K562 (cell line): ENCODE results near the gene DHRS3. TPM values are rescaled to one million over a fixed set of nuclear protein-coding genes. Genes with fewer than 3 reads are reported as not detected.

Experiments used
- BRCA1 ChIP-seq, 2 experiments: fragments of 450-650 bp in 1 of 2; sonication (generic) in 1 of 2; formaldehyde crosslinking in 1 of 2; IDR thresholded peaks; 2 replicates each; pipeline versions ENCODE4 v1.5.0 to v1.6.1; 2017 to 2020; ENCODE audit warnings: mild to moderate bottlenecking in 1 of 2, missing genetic modification reagents in 1 of 2
- CAMTA2 ChIP-seq: fragments of 250-450 bp; sonication (Bioruptor Pico); conservative IDR thresholded peaks from 2 replicates; pipeline ENCODE4 v1.5.1; 2022
- CBFB ChIP-seq: sonication (generic); formaldehyde crosslinking; IDR thresholded peaks from 2 replicates; pipeline ENCODE4 v1.4.0; 2020; ENCODE audit warnings: mild to moderate bottlenecking, missing genetic modification reagents
- DIDO1 ChIP-seq: fragments of 450-650 bp; IDR thresholded peaks from 2 replicates; pipeline ENCODE4 v1.6.1; 2016; ENCODE audit warnings: low read depth, missing biosample characterization, missing genetic modification characterization
- ELF4 ChIP-seq: fragments of 450-650 bp; formaldehyde crosslinking; IDR thresholded peaks from 2 replicates; pipeline ENCODE4 v1.4.0; 2022; ENCODE audit warnings: missing genetic modification characterization
- ELK1 ChIP-seq: sonication (generic); formaldehyde crosslinking; IDR thresholded peaks from 2 replicates; pipeline ENCODE4 v1.8.1; 2022; ENCODE audit warnings: missing genetic modification reagents
- EZH2 ChIP-seq: IDR thresholded peaks from 2 replicates; pipeline ENCODE4 v1.6.1; 2012; ENCODE audit warnings: low read depth, mild to moderate bottlenecking, inconsistent platforms, low read length, borderline replicate concordance
- IRF1 ChIP-seq: sonication (generic); formaldehyde crosslinking; IDR thresholded peaks from 2 replicates; pipeline ENCODE4 v1.8.0; 2022; ENCODE audit warnings: missing genetic modification reagents, mild to moderate bottlenecking, borderline replicate concordance
- KHSRP ChIP-seq: fragments of 450-650 bp; IDR thresholded peaks from 2 replicates; pipeline ENCODE4 v1.6.1; 2017
- LCOR ChIP-seq: sonication (generic); formaldehyde crosslinking; IDR thresholded peaks from 2 replicates; pipeline ENCODE4 v1.8.0; 2022; ENCODE audit warnings: mild to moderate bottlenecking, missing genetic modification reagents
- MBD2 ChIP-seq: sonication (generic); IDR thresholded peaks from 2 replicates; pipeline ENCODE4 v1.6.1; 2016; ENCODE audit warnings: low read depth, borderline replicate concordance
- MIER1 ChIP-seq: fragments of 450-650 bp; IDR thresholded peaks from 2 replicates; pipeline ENCODE4 v1.6.1; 2016; ENCODE audit warnings: antibody characterized with exemption, mild to moderate bottlenecking, low read depth
- NFE2L1 ChIP-seq: fragments of 450-650 bp; IDR thresholded peaks from 2 replicates; pipeline ENCODE4 v1.6.1; 2016; ENCODE audit warnings: missing genetic modification characterization, low read depth, mild to moderate bottlenecking, missing compliant biosample characterization, moderate library complexity, borderline replicate concordance
- NR2C2 ChIP-seq, 2 experiments: fragments of 200-800 bp in 1 of 2; sonication (Bioruptor generic) in 1 of 2; sonication (generic) in 1 of 2; formaldehyde crosslinking in 1 of 2; IDR thresholded peaks; 2 replicates each; pipeline versions ENCODE4 v1.6.1 to v1.8.0; 2016 to 2022; ENCODE audit warnings: mild to moderate bottlenecking in 1 of 2, missing compliant biosample characterization in 1 of 2, missing genetic modification characterization in 1 of 2, missing genetic modification reagents in 1 of 2
- RFX5 ChIP-seq: IDR thresholded peaks from 2 replicates; pipeline ENCODE4 v1.6.1; 2011; ENCODE audit warnings: low read depth, mild to moderate bottlenecking, improper control_type of control experiment, low read length
- SMARCC2 ChIP-seq: fragments of 450-650 bp; IDR thresholded peaks from 2 replicates; pipeline ENCODE4 v1.6.1; 2017; ENCODE audit warnings: antibody characterized with exemption, moderate library complexity, mild to moderate bottlenecking, low read depth
- SMARCE1 ChIP-seq: fragments of 450-650 bp; IDR thresholded peaks from 2 replicates; pipeline ENCODE4 v1.7.1; 2016; ENCODE audit warnings: mild to moderate bottlenecking
- SMC3 ChIP-seq: conservative IDR thresholded peaks from 2 replicates; pipeline ENCODE4 v1.6.1; 2011; ENCODE audit warnings: low read depth, low read length, improper control_type of control experiment; ENCODE audit not compliant: insufficient read depth
- SRSF3 ChIP-seq: fragments of 200-400 bp; formaldehyde crosslinking; IDR thresholded peaks from 2 replicates; pipeline ENCODE4 v1.6.1; 2016; ENCODE audit warnings: mild to moderate bottlenecking, low read length, moderate library complexity; ENCODE audit not compliant: insufficient read depth
- USF2 ChIP-seq: sonication (generic); formaldehyde crosslinking; IDR thresholded peaks from 2 replicates; pipeline ENCODE4 v1.5.0; 2020; ENCODE audit warnings: missing genetic modification reagents
- ZFX ChIP-seq: sonication (generic); formaldehyde crosslinking; IDR thresholded peaks from 2 replicates; pipeline ENCODE4 v1.8.0; 2022; ENCODE audit warnings: mild to moderate bottlenecking, missing genetic modification reagents, moderate library complexity
- ZNF3 ChIP-seq: fragments of 250-450 bp; sonication (Bioruptor Pico); IDR thresholded peaks from 2 replicates; pipeline ENCODE4 v1.5.0; 2021; ENCODE audit warnings: mild to moderate bottlenecking, moderate library complexity
- ZNF592 ChIP-seq: fragments of 450-650 bp; IDR thresholded peaks from 2 replicates; pipeline ENCODE4 v1.6.1; 2017; ENCODE audit warnings: antibody characterized with exemption, mild to moderate bottlenecking
- polyA plus RNA-seq, 8 experiments: library from polyadenylated mRNA; depleted of rRNA in 4 of 8; stranded (reverse) in 5 of 8; unstranded in 3 of 8; fragments of >200 nt; fragmentation: Nextera tagmentation in 2 of 8; fragmentation: Illumina TruSeq in 1 of 8; extraction: Ambion mirVana in 2 of 8; extraction: Trizol in 1 of 8; gene quantifications; 2 replicates each; pipeline versions ENCODE4 v1.2.1 to v1.2.3, GENCODE V29; 2011 to 2014; ENCODE audit warnings: inconsistent platforms in 1 of 8, missing spikeins in 1 of 8
- total RNA-seq, 7 experiments: library from RNA; depleted of rRNA in 6 of 7; stranded (reverse); fragments of >200 nt in 6 of 7; fragmentation: Illumina TruSeq in 2 of 7; extraction: Trizol in 2 of 7; gene quantifications; 2 replicates each; pipeline versions ENCODE4 v1.2.1 to v1.2.3, GENCODE V29; 2011 to 2021; ENCODE audit warnings: low replicate concordance in 1 of 7

The DHRS3 gene
- total and polyA plus RNA-seq, 9 of the 15 experiments (the other 6 are each of a cell fraction or from before 2014, with no cell fraction given), result 21.0 to 116 (median 58.7) TPM

GRCh38 chr1:12618661-12618964 lies 603 bp upstream of the DHRS3 start (continued):
- TF ChIP-seq ZFX (CRISPR knock-in tag) (peak; percentile 21), NR2C2 (CRISPR knock-in tag; IDR thresholded peaks at IDR 0.05) (peak; percentile 7; the same call in 1 of the 2 replicates), NR2C2 (tag; IDR thresholded peaks at IDR 0.05) (no peak), KHSRP (no peak), EZH2 (no peak), NFE2L1 (no peak), USF2 (CRISPR knock-in tag) (no peak), RFX5 (no peak), SMC3 (no peak), BRCA1 (IDR thresholded peaks at IDR 0.05) (no peak), BRCA1 (CRISPR knock-in tag; IDR thresholded peaks at IDR 0.05) (peak; percentile 17; the same call in 1 of the 2 replicates), IRF1 (CRISPR knock-in tag) (peak; percentile 1; the same call in 1 of the 2 replicates), MIER1 (0 out of 2 replicates have a peak, but pooled peaks have one; percentile 26), CAMTA2 (CRISPR knock-in tag) (no peak), DIDO1 (tag) (no peak), SMARCC2 (no peak), ELK1 (no peak), SMARCE1 (no peak), SRSF3 (no peak), ZNF3 (CRISPR knock-in tag) (no peak), CBFB (CRISPR knock-in tag) (peak; percentile 56; the same call in 1 of the 2 replicates), ZNF592 (no peak), LCOR (CRISPR knock-in tag) (no peak), MBD2 (no peak), ELF4 (CRISPR knock-in tag) (no peak)
